Left hindlimb (tissue), 1 donor: ENCODE data around the gene ZCCHC24.

ENCODE experiments used
- DNase-seq: peaks from one replicate; pipeline ENCODE4 v3.0.0-alpha.2; 2018

ZCCHC24 gene

DNA sequence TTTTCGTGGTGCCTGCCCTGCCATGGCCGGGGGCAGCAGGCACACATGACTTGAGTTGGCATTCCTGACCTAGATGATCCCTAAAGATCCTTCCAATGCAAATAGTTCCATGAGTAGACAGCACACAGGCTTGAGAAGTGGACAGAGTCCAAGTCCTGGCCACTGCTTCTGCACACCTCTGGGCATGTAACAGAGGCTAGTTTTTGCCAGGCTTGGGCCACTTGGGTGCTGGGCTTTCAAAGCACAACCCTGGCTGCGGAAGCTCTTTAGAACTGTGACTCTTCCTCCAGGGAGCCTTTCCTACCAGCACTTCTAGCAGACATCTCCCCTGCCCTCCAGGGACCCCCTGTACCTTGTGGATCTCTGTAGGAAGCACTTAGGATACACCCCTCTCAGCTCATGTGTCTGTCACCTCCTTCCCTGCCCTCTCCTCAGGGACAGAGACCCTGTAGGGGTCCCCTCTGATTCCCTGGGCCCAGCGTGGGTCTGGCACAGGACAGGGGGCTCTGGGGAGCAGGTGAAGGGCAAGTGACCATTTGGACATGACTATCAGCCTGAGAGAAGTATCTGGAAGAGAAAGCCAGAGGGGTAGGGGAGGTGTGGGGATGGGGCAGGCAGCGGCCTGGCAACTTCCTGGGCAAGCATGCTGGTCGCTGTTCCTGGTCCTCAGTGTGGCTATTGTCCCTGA is 36.2 kb downstream of the ZCCHC24 start:
- peak; percentile 16 for DNase-seq

GRCh38 chr10:79407811-79408795 is 37.3 kb downstream of the ZCCHC24 start:
- DNase-seq: peak; percentile 82

DNA sequence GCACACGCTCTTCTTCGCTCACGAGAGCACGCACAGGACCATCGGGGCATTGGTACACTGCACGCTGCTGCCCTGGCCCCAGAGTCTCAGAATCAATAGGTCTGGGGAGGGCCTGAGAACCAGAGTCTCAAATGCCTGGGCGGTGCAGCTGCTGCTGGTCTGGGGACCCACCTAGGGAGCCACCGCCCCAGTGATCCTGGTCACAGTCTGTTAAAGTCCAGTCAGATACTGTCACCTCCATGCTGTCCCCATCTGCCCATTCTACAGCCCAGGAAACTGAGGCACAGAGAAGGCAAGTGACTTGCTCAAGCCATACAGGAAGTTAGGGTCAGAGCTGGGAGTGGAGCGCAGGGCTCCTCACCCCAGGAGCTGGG is 38.0 kb downstream of the ZCCHC24 start:
- DNase-seq: no peak

DNA sequence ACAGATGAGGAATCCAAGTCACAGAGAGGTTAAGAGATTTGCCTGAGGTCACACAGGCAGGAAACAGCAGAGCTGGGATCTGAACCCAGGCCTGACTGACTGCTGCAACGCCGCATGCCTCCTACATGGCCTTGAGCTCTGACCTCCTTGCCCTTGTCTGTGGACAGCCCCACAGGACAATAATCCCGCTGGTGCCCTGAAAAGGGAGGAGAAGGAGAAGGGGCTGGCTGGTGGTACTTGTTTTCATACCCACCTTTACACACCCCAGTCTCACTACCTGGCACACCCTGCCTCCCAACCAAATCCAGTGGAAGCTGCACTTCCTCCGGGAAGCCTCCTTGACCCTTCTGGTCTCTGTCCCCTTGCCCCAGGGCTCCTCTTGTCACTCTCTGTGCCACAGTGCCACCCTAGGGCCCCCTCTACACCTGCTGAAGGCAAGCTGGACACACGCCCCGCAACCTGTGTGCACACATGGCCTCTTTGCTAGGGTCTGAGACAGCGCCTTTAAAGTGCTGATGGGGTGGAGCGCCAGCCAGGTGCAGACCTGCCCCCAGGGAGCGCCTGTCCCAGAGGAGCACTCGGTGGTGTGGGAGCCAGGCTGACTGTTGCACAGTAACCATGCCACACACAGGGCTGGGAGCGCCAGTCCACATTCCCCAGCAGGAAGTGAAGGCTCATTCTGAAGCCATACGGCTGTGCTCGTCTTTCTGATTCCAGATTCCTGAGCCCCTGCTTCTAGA is 38.6 kb downstream of the ZCCHC24 start:
- peak; percentile 33 for DNase-seq

DNA sequence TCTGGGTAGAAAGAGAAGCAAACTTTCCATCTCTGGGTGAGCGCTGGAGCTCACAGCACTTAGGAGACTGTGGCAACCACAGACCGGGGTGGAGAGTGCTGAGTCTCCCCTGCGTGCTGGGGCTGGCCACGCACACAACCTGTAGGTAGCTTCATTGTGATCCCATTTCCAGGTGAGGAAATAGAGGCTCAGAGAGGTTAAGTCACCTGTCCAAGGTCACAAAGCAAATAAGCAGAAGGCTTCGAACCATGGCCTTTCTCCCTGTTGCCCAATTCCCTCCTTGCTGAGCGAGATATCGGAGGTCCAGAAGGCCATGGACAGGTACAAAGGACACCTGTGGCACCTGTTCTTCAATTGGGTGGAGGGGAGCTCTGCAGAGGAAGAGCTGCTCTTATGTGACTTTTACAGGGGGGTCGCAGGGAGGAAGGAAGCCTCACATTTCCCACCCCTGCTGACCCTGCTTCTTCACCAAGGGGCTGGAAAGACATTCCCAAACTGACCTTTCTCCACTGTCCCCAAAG is 39.4 kb downstream of the ZCCHC24 start:
- DNase-seq: peak; percentile 26

DNA sequence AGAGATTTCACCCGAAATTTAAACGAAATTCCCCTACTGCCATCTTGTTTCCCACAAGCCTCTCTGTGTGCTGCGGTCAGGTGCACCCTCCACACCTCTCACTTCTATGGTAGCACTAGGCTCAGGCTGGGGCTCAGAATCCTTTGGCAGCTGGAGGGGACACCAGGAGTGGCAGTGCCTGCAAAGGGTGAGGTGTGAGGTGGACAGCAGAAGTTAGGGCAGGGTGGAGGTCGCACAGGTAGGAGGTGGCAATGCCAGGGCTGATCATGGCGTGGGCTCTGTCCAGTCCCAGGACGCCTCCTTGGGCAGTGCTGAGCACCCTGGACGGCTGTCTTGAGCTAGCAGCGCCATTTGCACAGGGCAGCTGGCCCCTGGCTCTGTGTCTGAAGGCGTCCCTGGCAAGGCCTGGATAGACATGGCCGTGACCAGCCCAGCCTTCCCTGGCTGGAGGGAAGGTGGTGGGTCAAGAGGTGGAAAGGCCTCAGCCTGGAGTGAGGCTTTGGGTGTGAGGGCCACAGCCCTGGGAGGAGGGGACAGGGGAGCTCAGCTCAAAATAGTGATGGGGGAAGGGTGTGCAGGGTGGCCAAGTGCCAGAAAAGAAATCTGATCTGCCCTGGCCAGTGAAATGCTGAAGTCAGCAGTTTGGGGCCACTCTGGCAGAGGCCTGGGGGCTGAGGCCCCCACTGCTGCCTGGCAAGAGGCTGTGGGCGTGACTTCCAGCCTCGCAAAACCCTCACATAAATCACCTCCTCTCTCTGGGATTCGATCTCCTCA is 40.0 kb downstream of the ZCCHC24 start:
- peak; percentile 78 for DNase-seq

DNA sequence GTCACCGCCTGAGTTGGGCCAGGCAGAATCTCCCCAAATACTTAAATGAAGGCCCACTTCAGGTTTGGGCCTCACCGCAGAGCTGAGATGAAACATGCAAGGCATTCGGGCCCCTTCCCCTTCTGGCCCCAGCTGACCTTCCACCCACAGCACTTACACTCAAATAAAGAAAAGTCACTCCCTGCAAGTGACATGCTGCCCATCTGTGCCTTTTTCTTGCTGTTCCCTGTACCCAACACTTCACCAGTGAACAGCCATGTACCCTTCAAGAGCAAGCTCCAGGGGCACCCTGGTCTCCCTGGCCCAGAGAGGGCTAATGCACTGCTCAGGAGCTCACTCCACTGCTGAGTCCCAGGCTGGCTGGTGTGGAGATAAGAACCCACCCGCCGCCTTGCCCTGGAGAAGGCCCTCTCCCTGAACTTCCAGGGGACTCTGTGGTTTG is 40.7 kb downstream of the ZCCHC24 start:
- DNase-seq: peak; percentile 23

DNA sequence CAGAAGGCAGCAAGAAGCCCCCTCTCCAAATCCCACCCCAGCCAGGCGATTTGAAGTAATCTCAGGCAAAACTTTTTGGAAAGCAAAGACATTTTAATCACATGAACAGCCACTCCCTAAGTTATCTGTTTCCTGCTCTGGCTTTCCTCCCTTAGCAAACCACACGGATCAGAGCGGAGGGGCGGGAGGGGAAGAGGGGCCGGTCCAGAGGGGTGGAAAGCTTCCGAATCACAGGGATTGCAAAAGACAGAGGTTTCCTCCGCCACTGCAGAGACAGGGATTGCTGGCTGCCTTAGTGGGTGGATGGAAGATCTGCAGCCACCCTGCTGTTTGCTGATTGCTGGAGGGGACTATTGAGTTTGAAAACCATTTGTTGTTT is 41.2 kb downstream of the ZCCHC24 start:
- peak; percentile 85 for DNase-seq

DNA sequence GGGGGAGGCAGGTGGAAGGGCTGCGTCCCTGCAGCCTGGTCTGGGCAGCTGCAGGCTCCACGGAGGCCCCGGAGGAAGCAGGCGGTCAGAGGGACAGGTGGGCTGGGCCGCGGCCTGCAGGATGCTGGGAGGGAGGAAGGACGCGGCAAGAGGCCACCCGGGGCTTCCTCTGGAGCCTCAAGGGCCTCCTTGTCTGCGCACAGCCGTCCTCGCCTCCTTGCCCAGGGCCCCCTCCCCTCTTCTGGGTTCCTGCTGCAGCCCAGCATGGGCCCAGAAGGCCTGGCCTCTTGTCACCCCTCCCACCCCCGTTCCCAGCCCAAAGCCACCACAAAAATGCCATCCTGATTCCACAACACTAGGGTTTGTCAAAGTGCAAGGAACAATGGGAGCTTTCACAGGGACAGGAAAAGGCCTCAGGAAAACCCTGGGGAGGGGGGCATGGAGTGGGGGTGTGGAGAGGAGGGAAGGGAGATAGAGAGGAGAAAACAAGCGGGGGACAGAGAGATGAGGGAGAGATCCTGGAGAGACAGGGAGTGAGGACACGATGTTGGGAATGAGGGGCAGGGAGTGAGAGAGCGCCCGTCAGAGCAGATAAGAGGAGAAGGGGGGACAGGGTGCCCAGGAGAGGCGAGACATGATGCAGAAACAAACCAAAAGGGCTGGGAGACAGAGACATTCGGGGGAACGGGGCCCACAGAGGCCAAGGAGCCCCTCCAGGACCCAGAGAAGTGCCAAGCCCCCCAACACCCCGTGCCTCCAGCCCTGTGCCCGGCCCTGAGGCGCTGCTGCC is 41.8 kb downstream of the ZCCHC24 start:
- DNase-seq: peak; percentile 75

- DNase-seq: peak; percentile 24
Measured at GRCh38 chr10:79402951-79403350, 42.5 kb downstream of the ZCCHC24 start.

- DNase-seq: peak; percentile 12
Measured at GRCh38 chr10:79402625-79402946, 42.8 kb downstream of the ZCCHC24 start.

DNA sequence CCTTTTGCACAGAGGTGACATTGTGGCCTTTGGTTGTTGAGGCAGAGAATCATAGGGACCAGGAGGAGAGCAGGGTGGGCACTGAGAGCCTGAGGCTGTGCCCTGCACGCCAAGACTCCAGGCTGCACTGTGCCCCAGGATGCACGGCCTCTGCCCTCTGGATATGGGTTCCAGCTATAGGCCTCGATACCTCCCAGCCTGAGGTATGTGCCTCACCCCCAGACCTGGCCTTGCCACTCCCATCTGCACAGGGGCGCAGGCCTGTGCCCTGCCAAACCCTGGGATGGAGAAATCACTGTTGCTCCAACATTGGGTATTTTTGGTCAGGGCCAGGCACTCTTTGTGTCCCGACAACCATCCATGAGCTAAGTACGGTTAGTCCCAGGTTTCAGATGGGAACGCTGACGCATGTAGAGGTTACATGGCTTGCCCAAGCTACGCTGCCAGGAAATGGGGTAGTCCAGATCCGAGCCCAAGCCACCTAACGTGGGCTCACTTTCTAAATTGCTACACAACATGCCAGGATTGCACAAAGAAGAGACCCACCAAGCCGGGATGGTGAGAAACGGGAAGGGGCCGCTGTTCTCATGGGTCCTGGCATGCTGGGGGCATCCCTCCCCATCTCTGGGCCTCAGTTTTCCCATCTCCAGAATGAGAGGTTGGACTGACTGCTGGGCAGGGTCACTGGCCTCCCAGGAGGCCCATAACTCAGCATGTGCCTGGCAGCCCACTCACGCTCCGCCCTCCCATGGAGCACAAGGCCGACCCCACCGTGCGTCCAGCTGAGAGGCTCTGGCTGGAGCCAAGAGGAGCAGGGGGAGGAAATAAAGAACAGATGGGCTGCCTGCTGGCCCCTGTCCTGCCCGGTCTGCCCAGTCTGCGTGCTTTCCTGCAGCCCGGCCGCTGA is 44.2 kb downstream of the ZCCHC24 start:
- DNase-seq: peak; percentile 85

- DNase-seq: no peak
Measured at GRCh38 chr10:79400146-79401004, 45.0 kb downstream of the ZCCHC24 start.

GRCh38 chr10:79399223-79399831 is 46.1 kb downstream of the ZCCHC24 start:
- DNase-seq: peak; percentile 94

DNA sequence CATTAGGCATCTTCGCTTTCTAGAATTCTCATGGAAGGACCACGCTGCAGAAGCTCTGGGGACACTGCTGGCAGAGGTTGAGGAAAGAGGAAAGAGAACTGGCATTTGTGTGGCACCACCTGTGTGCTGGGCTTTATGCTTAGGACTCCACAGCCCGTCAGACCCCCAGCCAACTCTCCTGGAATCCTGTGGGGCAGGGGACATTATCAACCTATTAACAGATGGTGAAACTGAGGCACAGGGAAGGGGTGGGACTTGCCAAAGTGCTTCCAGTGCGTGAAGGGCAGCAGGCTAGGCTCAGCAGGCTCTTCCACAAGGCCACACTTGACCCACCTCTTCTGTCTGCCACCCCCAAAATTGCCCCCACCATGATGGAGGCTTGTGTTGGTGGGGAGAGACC is 46.8 kb downstream of the ZCCHC24 start:
- no peak for DNase-seq

- peak; percentile 86 for DNase-seq
Measured at GRCh38 chr10:79397575-79398303, 47.7 kb downstream of the ZCCHC24 start.

DNA sequence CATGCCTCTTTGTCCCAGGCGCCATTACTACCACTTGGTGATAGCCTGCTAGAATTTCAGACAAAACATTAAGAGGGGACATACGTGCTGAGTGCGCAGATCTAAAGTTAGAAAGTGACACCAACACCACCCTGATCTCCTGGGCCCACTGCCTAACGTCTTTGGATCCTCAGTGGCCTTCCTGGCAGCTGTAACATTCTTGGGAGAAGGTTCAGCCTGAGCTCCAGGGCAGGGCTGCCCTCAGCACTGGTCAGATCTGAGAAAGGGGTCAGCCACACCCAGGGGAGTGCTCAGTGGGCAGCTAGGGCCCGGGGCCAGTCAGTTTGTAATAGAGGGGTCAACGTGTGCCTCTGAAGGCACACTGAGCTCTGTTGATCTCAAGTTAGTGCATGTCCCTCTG is 48.4 kb downstream of the ZCCHC24 start:
- DNase-seq: no peak

DNA sequence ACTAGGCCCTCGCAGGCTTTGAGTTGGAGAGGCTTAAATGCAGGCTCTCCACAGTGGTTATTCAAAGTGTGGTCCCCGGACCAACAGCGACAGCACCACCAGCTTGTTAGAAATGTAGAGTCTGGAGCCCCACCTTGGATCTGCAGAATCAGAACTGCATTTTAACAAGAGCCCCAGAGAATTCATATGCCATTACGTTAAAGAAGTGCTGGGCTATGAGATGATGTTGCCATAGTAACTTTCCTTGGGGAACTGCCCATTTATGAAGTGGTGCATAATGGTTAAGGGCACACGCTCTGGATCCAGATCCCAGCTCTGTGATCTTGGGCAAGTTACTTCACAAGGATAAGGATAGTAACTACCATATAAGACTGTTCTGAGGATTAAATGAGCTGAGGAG is 48.9 kb downstream of the ZCCHC24 start:
- no peak for DNase-seq
